Stomach (tissue), 4 donors: Measurements from ENCODE around the gene MATN1.

Experiments
- CTCF ChIP-seq, 7 experiments: fragments of 450-650 bp in 4 of 7; fragments of 200-600 bp in 3 of 7; sonication (generic) in 3 of 7; IDR thresholded peaks; one replicate each; pipeline ENCODE4 v1.5.1; 2016 to 2019; ENCODE audit warnings: antibody characterized with exemption in 7 of 7, control low read depth in 2 of 7, mild to moderate bottlenecking in 1 of 7
- EP300 ChIP-seq: sonication (generic); formaldehyde crosslinking; IDR thresholded peaks from one replicate; pipeline ENCODE4 v1.6.1; 2017; ENCODE audit warnings: antibody characterized with exemption
- POLR2AphosphoS5 ChIP-seq, 3 donors: sonication (generic); formaldehyde crosslinking; IDR thresholded peaks; one replicate each; pipeline ENCODE4 v1.6.1; 2016; ENCODE audit warnings: antibody characterized with exemption in 3 of 3

- TF ChIP-seq CTCF (IDR thresholded peaks at IDR 0.05) (no peak), EP300 (no peak), POLR2AphosphoS5 (IDR thresholded peaks at IDR 0.05) (no peak)
Measured at GRCh38 chr1:30738715-30739559, 15.6 kb upstream of the MATN1 start.
